Measurements from ENCODE around the gene PHF21B. TPM values are rescaled to one million over a fixed set of nuclear protein-coding genes. Genes with fewer than 3 reads are reported as not detected.

The PHF21B gene
- total and polyA plus RNA-seq, 2 of the 8 experiments (the other 6 are each of a cell fraction or from before 2014, with no cell fraction given) = 19.3 to 68.1 TPM

DNA sequence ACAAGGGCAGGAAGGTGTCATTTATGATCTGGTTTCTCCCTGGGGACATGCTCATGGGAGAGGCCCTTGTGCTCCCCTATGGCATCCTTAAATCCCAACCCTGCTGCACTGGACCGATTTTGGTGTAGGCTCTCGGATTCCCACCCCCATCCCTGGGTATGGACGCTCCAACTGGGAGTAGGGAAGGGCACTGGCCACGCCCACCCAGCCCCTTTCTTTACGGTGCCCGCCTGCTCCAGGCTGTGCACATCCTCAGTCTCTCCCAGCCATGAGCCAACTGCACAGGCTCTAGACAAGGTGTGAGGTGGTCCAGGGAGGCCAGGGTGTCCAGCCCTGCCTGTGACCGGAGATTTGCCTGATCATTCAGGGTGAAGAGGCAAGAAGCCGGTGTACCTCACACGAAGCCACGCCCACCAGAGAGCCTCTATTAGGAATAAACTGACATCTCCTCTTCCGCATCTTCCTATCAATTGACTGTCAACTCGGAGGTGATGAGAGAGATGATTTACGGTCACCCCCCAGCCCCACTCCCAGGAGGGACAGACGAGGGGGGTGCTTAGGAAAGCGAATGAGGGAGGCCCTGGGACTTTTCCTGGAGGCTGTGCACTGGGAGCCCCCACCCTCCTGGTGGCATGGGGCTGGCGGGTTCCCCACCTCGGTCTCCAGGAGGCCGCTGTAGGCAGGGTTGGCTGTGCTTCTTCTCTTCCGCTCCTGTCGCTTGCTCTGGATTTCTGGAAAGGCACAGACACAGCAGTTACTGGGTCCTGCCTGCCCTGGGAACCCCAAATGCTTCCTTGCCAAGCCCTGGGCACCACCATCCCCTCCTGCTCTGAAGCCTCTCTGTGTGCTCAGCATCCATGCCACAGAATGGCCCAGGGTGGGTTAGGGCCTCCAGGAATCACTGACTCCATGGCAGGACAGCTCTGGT is 116.7 kb downstream of the PHF21B start:
- H3K27me3 ChIP-seq (replicated peaks in 1 of 4; ENCODE audit: control insufficient read depth in 3 of 4, extremely low read depth in 1 of 4, insufficient read depth in 3 of 4, low read length in 3 of 4) = no peaks in the 10 kb centered on the region
- TF ChIP-seq EP300 (IDR thresholded peaks at IDR 0.05; ENCODE audit: borderline replicate concordance in 1 of 2, low read depth in 2 of 2, low read length in 2 of 2) (no peak), RNF2 (IDR thresholded peaks at IDR 0.05; ENCODE audit: borderline replicate concordance, low read depth, low read length, missing control alignments, poor library complexity, severe bottlenecking) (no peak), SAP30 (IDR thresholded peaks at IDR 0.05; ENCODE audit: insufficient read depth, insufficient replicate concordance, low read length) (no peak), KDM1A (IDR thresholded peaks at IDR 0.05; ENCODE audit: borderline replicate concordance, low read length) (no peak), GTF2F1 (IDR thresholded peaks at IDR 0.05; ENCODE audit: borderline replicate concordance, low read depth, low read length) (no peak), SP4 (IDR thresholded peaks at IDR 0.05; ENCODE audit: low read length) (no peak), BRCA1 (IDR thresholded peaks at IDR 0.05; ENCODE audit: low read depth, low read length) (no peak), CTBP2 (IDR thresholded peaks at IDR 0.05; ENCODE audit: borderline replicate concordance, insufficient read depth, insufficient read length, low read length) (no peak), BACH1 (IDR thresholded peaks at IDR 0.05; ENCODE audit: low read length) (no peak)
- TF ChIP-seq, protein P1, sequence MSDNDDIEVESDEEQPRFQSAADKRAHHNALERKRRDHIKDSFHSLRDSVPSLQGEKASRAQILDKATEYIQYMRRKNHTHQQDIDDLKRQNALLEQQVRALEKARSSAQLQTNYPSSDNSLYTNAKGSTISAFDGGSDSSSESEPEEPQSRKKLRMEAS (IDR thresholded peaks at IDR 0.05) = no peak

More for the DNA sequence above, 116.7 kb downstream of the PHF21B start:
- no peak overlapping the region for H4K5ac ChIP-seq (ENCODE audit: insufficient read length, low read depth, low read length)
- no peak overlapping the region for H2BK15ac ChIP-seq (ENCODE audit: low read length)
- no peak overlapping the region for H3K9ac ChIP-seq (replicated peaks in 1 of 4; ENCODE audit: extremely low read depth in 1 of 4, low read depth in 3 of 4, low read length in 3 of 4)
- H3K36me3 ChIP-seq (ENCODE audit: control insufficient read depth in 2 of 4, insufficient read depth in 4 of 4, low read length in 3 of 4) = peaks cover 6 to 26% (median 9%) of the 10 kb centered on the region in 4 experiments; a peak in 5 of 8 replicates
- H2BK20ac ChIP-seq (ENCODE audit: low read length) = no peak overlapping the region
- H4K20me1 ChIP-seq (replicated peaks in 1 of 2; ENCODE audit: control insufficient read depth in 1 of 2, insufficient read depth in 2 of 2, low read length in 2 of 2) = peaks cover 0 to 10% of the 10 kb centered on the region in 2 experiments
- H3K27ac ChIP-seq (ENCODE audit: low read depth, low read length) = peak overlapping the region; percentile 51; the same call in 1 of the 2 replicates
- no peaks in the 10 kb centered on the region for H3K23me2 ChIP-seq (ENCODE audit: low read depth, low read length)
- H3K18ac ChIP-seq (ENCODE audit: extremely low read depth, low read length) = no peak overlapping the region
- no peak overlapping the region for H3K4me2 ChIP-seq (ENCODE audit: insufficient read depth in 1 of 2, low read depth in 2 of 2, low read length in 2 of 2)
- no peak overlapping the region for H2AFZ ChIP-seq (ENCODE audit: low read length)
- no peak overlapping the region for H2BK120ac ChIP-seq (replicated peaks; ENCODE audit: low read depth, low read length)
- 92% methylated on average over 16 of the region's 20 CpGs; no CpG with 5 or more reads in 1 of the 2 experiments for WGBS, 2 experiments (ENCODE audit: extremely low coverage in 1 of 2, insufficient coverage in 1 of 2, insufficient read length in 1 of 2, insufficient replicate concordance in 2 of 2, low coverage in 1 of 2, low lambda C conversion rate in 2 of 2, missing lambda C conversion rate in 1 of 2)
- no peak overlapping the region for H3K56ac ChIP-seq (replicated peaks; ENCODE audit: insufficient read length, low read depth, low read length)
- no peak overlapping the region for H3K4me3 ChIP-seq (ENCODE audit: extremely low read depth in 1 of 4, insufficient read depth in 2 of 4, low read depth in 3 of 4, low read length in 4 of 4)
- no peaks in the 10 kb centered on the region; the same call in 1 of the 2 replicates for H3K79me1 ChIP-seq (ENCODE audit: low read depth, low read length)
- DNase-seq (ENCODE audit: low read depth in 1 of 2, low spot score in 2 of 2) = no peak
- no peak overlapping the region for H4K91ac ChIP-seq (replicated peaks; ENCODE audit: insufficient read length, low read length)
- H3K4ac ChIP-seq (replicated peaks; ENCODE audit: insufficient read length, low read depth, low read length) = no peak overlapping the region
- no peak overlapping the region for H3K23ac ChIP-seq (ENCODE audit: insufficient read length)
- no peak overlapping the region for H2AK5ac ChIP-seq (ENCODE audit: low read depth, low read length)
- no peak overlapping the region for H2BK12ac ChIP-seq (ENCODE audit: low read depth, low read length)
- no peak for FAIRE-seq
- no peaks in the 10 kb centered on the region for H3K79me2 ChIP-seq (ENCODE audit: control insufficient read depth in 1 of 2, insufficient read depth in 2 of 2, low read length in 2 of 2)
- ChIA-PET POLR2A (ENCODE audit: partially characterized antibody) (interaction anchor here (1.1 kb wide), 1 partner anchor 13 kb away, joined by 3 read pairs; no protein-coding TSS in a partner anchor), CTCF (ENCODE audit: partially characterized antibody) (no interaction called here)
- no peak overlapping the region for H3K14ac ChIP-seq (ENCODE audit: insufficient read length)
- H4K8ac ChIP-seq (ENCODE audit: extremely low read depth, insufficient read depth, low read length) = no peak overlapping the region; the same call in 1 of the 2 replicates
- H2BK5ac ChIP-seq (ENCODE audit: low read depth, low read length) = no peak overlapping the region
- H3K4me1 ChIP-seq (replicated peaks in 1 of 4; ENCODE audit: control insufficient read depth in 3 of 4, insufficient read depth in 4 of 4, low read length in 3 of 4) = peaks cover 0 to 12% (median 9%) of the 10 kb centered on the region in 4 experiments; a peak in 5 of 7 replicates
- no peaks in the 10 kb centered on the region for H3K9me3 ChIP-seq (ENCODE audit: insufficient read depth in 2 of 2, low read depth in 1 of 2, low read length in 1 of 2)

Data from H1 (cell line).